GM23248 (cell line): ENCODE results near the gene SPNS1. TPM values are rescaled to one million over a fixed set of nuclear protein-coding genes. Genes with fewer than 3 reads are reported as not detected.
"Not testable (repeated sequence)": the region's sequence is repeated elsewhere in the genome, so short reads cannot be mapped to it uniquely, and the experiment has no call there.

ENCODE experiments used
- DNase-seq: peaks from one replicate; pipeline ENCODE4 v3.0.0-alpha.2; 2015
- H2AFZ ChIP-seq: fragments of 200-600 bp; sonication (generic); 2 replicates; pipeline ENCODE4 v1.6.1; 2016; ENCODE audit warnings: antibody characterized with exemption
- H3F3A ChIP-seq: fragments of 200-600 bp; sonication (generic); 2 replicates; pipeline ENCODE4 v1.6.1; 2016; ENCODE audit warnings: mild to moderate bottlenecking, antibody characterized with exemption, mixed run types; ENCODE audit not compliant: insufficient read depth
- H3K27ac ChIP-seq: fragments of 200-600 bp; sonication (generic); 2 replicates; pipeline ENCODE4 v1.5.1; 2016; ENCODE audit warnings: mild to moderate bottlenecking
- H3K27me3 ChIP-seq: fragments of 200-600 bp; sonication (generic); replicated peaks from 2 replicates; pipeline ENCODE4 v1.6.1; 2016; ENCODE audit warnings: mild to moderate bottlenecking; ENCODE audit not compliant: insufficient read depth
- H3K36me3 ChIP-seq: fragments of 200-600 bp; sonication (generic); 2 replicates; pipeline ENCODE4 v1.6.1; 2016; ENCODE audit warnings: low read depth, mild to moderate bottlenecking
- H3K4me1 ChIP-seq: fragments of 200-600 bp; sonication (generic); 2 replicates; pipeline ENCODE4 v1.6.1; 2016; ENCODE audit warnings: mild to moderate bottlenecking; ENCODE audit not compliant: insufficient read depth
- H3K4me2 ChIP-seq: fragments of 200-600 bp; sonication (generic); one replicate; pipeline ENCODE4 v1.6.1; 2016; ENCODE audit warnings: mild to moderate bottlenecking; ENCODE audit not compliant: unreplicated experiment
- H3K4me3 ChIP-seq: fragments of 200-600 bp; sonication (generic); 2 replicates; pipeline ENCODE4 v1.5.1; 2016; ENCODE audit warnings: mild to moderate bottlenecking
- H3K79me2 ChIP-seq: fragments of 200-600 bp; sonication (generic); 2 replicates; pipeline ENCODE4 v1.6.1; 2016; ENCODE audit warnings: mild to moderate bottlenecking; ENCODE audit not compliant: insufficient read depth
- H3K9ac ChIP-seq: fragments of 200-600 bp; sonication (generic); 2 replicates; pipeline ENCODE4 v1.6.1; 2016; ENCODE audit warnings: mild to moderate bottlenecking
- H3K9me2 ChIP-seq: fragments of 200-600 bp; sonication (generic); 2 replicates; pipeline ENCODE4 v1.6.1; 2016; ENCODE audit warnings: mixed run types, mild to moderate bottlenecking, moderate library complexity; ENCODE audit not compliant: insufficient read depth
- H3K9me3 ChIP-seq: fragments of 200-600 bp; sonication (generic); one replicate; pipeline ENCODE4 v1.6.1; 2017; ENCODE audit warnings: low read depth
- H4K20me1 ChIP-seq: fragments of 200-600 bp; sonication (generic); 2 replicates; pipeline ENCODE4 v1.6.0; 2016; ENCODE audit not compliant: insufficient read depth
- EZH2 ChIP-seq: fragments of 200-600 bp; sonication (generic); IDR thresholded peaks from 2 replicates; pipeline ENCODE4 v1.6.1; 2018; ENCODE audit warnings: antibody characterized with exemption, mild to moderate bottlenecking; ENCODE audit not compliant: insufficient read depth, poor library complexity, severe bottlenecking
- EZH2phosphoT487 ChIP-seq: fragments of 200-600 bp; sonication (generic); IDR thresholded peaks from 2 replicates; pipeline ENCODE4 v1.6.1; 2018; ENCODE audit warnings: antibody characterized with exemption, moderate library complexity, mild to moderate bottlenecking, low read depth; ENCODE audit not compliant: insufficient read depth
- WGBS, 2 experiments: methylation state at CpG; one replicate each; pipeline ENCODE4 v1.1.6; 2015 to 2017; ENCODE audit warnings: low lambda C conversion rate in 2 of 2, low coverage in 1 of 2; ENCODE audit errors: missing lambda C conversion rate in 2 of 2; 5-methylcytosine and 5-hydroxymethylcytosine counted together
- in situ Hi-C: fragments of 300-500 bp; cut with MboI; formaldehyde crosslinking; loops from 2 replicates; pipeline ENCODE4 v1.15.0; 2020
- polyA plus RNA-seq: library from polyadenylated mRNA; unstranded; fragments of >200 nt; fragmentation: Nextera tagmentation; extraction: Ambion mirVana; gene quantifications from 2 replicates; pipeline ENCODE4 v1.2.1, GENCODE V29; 2016
- total RNA-seq: library from RNA; depleted of rRNA; stranded (reverse); fragments of >200 nt; shearing (Covaris generic); gene quantifications from 2 replicates; pipeline ENCODE4 v1.2.3, GENCODE V29; 2014

The SPNS1 gene
- total and polyA plus RNA-seq, 2 experiments from 2014 or later = 41.3 to 48.4 TPM

DNA sequence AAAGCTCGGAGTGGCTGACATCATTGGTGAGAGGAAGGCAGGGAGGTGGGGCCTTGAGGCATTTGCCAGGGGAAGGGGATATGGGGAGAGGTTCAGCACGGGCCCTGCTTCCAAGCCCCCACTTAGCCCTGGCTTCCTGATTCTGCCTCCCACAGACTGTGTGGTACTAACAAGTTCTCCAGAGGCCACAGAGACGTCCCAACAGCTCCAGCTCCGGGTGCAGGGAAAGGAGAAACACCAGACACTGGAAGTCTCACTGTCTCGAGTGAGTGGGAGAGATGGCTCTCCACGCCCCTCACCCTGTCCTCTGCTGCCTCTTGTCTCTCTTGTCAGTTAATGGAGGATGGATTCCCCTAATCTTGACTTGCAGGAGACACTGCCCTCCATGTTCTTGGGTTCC is 15.7 kb upstream of the SPNS1 start:
- 87 to 90% methylated on average over 6 of the region's 6 CpGs for WGBS, 2 experiments
- TF ChIP-seq EZH2 (no peak), EZH2phosphoT487 (no peak)
- Histone ChIP-seq H3K9me2 (no peaks in the 10 kb centered on the region), H3K36me3 (no peaks in the 10 kb centered on the region; the same call in 1 of the 2 replicates), H3K4me2 (no peak overlapping the region), H4K20me1 (no peaks in the 10 kb centered on the region), H3K4me1 (no peaks in the 10 kb centered on the region), H3K9me3 (no peaks in the 10 kb centered on the region), H3K79me2 (peaks cover 7% of the 10 kb centered on the region; the same call in 1 of the 2 replicates), H3F3A (no peaks in the 10 kb centered on the region), H2AFZ (no peak overlapping the region), H3K27me3 (no peaks in the 10 kb centered on the region), H3K27ac (no peak overlapping the region), H3K4me3 (no peak overlapping the region), H3K9ac (no peak overlapping the region)
- in situ Hi-C loops = no loop called here
- DNase-seq = no peak

DNA sequence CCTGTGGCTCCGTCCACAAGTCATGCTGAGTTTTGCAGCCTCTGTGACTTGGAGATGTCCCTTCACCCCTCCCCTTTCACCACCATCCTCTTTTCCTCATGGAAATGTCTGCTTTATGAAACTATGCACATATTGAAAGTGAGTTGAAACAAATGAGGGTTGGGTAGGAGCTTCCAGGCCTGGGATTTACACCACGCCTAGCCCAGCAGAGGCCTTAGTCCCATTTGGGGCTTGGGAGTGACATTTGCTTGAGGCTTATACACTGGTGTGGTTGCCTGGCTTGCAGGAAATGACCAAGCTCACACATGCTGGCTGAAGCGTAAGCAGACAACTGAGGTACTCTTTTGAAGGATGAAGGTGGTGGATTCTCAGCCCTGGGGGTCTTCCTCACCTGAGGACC is 10.5 kb upstream of the SPNS1 start:
- no peak overlapping the region for H3K4me2 ChIP-seq
- H3K4me1 ChIP-seq = no peaks in the 10 kb centered on the region
- WGBS, 2 experiments = 95 to 97% methylated on average over 3 of the region's 3 CpGs
- H4K20me1 ChIP-seq = no peaks in the 10 kb centered on the region
- peaks cover 4% of the 10 kb centered on the region; the same call in 1 of the 2 replicates for H3K36me3 ChIP-seq
- no peaks in the 10 kb centered on the region for H3K79me2 ChIP-seq
- no peak overlapping the region for H3K4me3 ChIP-seq
- TF ChIP-seq EZH2 = no peak
- TF ChIP-seq EZH2phosphoT487 = no peak
- H2AFZ ChIP-seq = no peak overlapping the region
- H3K27me3 ChIP-seq = no peaks in the 10 kb centered on the region
- no peak overlapping the region for H3K9ac ChIP-seq
- no peak overlapping the region for H3K27ac ChIP-seq
- in situ Hi-C loops = no loop called here
- no peaks in the 10 kb centered on the region for H3K9me2 ChIP-seq
- DNase-seq = no peak
- H3F3A ChIP-seq = peaks cover 4% of the 10 kb centered on the region; the same call in 1 of the 2 replicates
- no peaks in the 10 kb centered on the region for H3K9me3 ChIP-seq

DNA sequence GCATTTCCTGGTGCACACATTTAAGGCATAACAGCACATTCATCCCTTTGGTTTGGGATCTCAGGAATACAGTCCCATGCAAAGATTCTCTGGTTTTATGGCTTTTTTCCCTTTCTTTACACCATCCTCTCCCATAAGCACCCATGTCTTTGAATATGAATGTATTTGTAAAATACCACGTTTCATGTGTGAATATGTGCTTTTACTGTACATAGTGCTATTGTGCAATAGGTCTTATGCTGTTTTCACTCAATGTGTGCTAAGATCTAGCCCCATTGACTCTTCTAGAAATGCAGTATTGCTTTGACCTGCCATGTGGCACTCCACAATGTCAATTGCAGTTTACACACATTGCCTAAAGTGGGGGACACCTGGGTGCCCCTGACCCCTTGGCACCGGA is 10.1 kb upstream of the SPNS1 start:
- Histone ChIP-seq H3K79me2 (no peaks in the 10 kb centered on the region), H3F3A (peaks cover 4% of the 10 kb centered on the region; the same call in 1 of the 2 replicates), H3K9me3 (no peaks in the 10 kb centered on the region), H2AFZ (no peak overlapping the region), H3K9ac (no peak overlapping the region), H3K27me3 (no peaks in the 10 kb centered on the region), H3K27ac (no peak overlapping the region), H3K4me2 (no peak overlapping the region), H3K4me3 (no peak overlapping the region), H4K20me1 (no peaks in the 10 kb centered on the region), H3K4me1 (no peaks in the 10 kb centered on the region), H3K36me3 (peaks cover 4% of the 10 kb centered on the region; the same call in 1 of the 2 replicates), H3K9me2 (no peaks in the 10 kb centered on the region)
- 66 to 79% methylated on average over 2 of the region's 2 CpGs for WGBS, 2 experiments
- DNase-seq = no peak
- in situ Hi-C loops = no loop called here
- TF ChIP-seq EZH2phosphoT487 = no peak
- no peak for TF ChIP-seq EZH2

DNA sequence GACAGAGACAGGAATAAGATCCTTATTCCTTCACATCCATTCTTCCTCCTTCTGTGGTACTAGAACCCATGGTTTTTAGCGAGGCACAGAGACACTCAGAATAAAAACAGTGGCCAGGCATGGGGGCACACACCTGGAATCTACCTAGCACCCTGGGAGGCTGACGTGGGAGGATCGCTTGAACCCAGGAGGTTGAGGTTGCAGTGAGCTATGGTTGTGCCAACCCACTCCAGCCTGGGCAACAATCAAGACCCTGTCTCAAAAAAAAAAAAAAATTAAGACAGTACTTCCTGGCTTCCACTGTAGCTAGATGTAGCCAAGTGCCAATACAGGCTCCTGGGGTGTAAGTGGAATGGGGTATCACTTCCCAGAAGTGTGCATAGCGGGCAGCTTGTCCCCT is 7.4 kb upstream of the SPNS1 start:
- H3K27me3 ChIP-seq = no peaks in the 10 kb centered on the region
- H3K36me3 ChIP-seq = peaks cover 4% of the 10 kb centered on the region; the same call in 1 of the 2 replicates
- in situ Hi-C loops = no loop called here
- no peak overlapping the region for H3K4me3 ChIP-seq
- TF ChIP-seq EZH2 (no peak), EZH2phosphoT487 (no peak)
- no peak for DNase-seq
- no peak overlapping the region for H3K4me2 ChIP-seq
- no peaks in the 10 kb centered on the region for H3K79me2 ChIP-seq
- H3K9ac ChIP-seq = no peak overlapping the region
- H3F3A ChIP-seq = peaks cover 4% of the 10 kb centered on the region; the same call in 1 of the 2 replicates
- no peaks in the 10 kb centered on the region for H3K4me1 ChIP-seq
- H3K27ac ChIP-seq = no peak overlapping the region
- no peaks in the 10 kb centered on the region for H3K9me3 ChIP-seq
- H2AFZ ChIP-seq = no peak overlapping the region
- WGBS, 2 experiments = 87 to 90% methylated on average over 4 of the region's 4 CpGs
- no peaks in the 10 kb centered on the region for H4K20me1 ChIP-seq
- H3K9me2 ChIP-seq = no peaks in the 10 kb centered on the region

DNA sequence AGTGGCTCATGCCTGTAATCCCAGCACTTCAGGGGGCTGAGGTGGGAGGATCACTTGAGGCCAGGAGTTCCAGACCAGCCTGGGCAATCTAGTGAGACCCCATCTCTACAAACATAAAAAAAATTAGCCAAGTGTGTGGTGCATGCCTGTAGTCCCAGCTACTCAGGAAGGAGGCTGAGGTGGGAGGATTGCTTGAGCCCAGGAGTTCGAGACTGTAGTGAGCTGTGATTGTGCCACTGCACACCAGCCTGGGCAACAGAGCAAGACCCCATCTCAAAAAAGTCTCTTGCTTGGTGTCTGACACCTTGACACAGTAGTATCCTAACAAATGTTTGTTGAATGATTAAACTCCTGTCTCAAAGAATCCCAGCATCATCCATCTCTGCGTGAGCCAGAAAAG is 4.9 kb upstream of the SPNS1 start:
- WGBS, 2 experiments = 94% methylated on average over 2 of the region's 2 CpGs
- H3K4me2 ChIP-seq, H3K4me1 ChIP-seq, in situ Hi-C loops, H3K36me3 ChIP-seq, H3K27ac ChIP-seq, DNase-seq, H3K27me3 ChIP-seq, H4K20me1 ChIP-seq, H3K79me2 ChIP-seq, H3K9ac ChIP-seq, H3K9me3 ChIP-seq, H3F3A ChIP-seq, H3K9me2 ChIP-seq, H3K4me3 ChIP-seq, H2AFZ ChIP-seq: not testable (repeated sequence)
